Fibroblast of mammary gland (primary cell): ENCODE results near the gene TMEM50A.
"Not testable (repeated sequence)": the region's sequence is repeated elsewhere in the genome, so short reads cannot be mapped to it uniquely, and the experiment has no call there.

Source experiments
- DNase-seq: peaks from one replicate; pipeline ENCODE4 v3.0.0-alpha.2; 2010; ENCODE audit warnings: low read depth
- H3K4me3 ChIP-seq: 2 replicates; pipeline ENCODE4 v1.5.1; 2011; ENCODE audit warnings: low read depth, mild to moderate bottlenecking, low read length, moderate library complexity; ENCODE audit not compliant: control insufficient read depth
- CTCF ChIP-seq: conservative IDR thresholded peaks from 2 replicates; pipeline ENCODE4 v1.5.1; 2011; ENCODE audit warnings: low read depth, low read length, inconsistent platforms; ENCODE audit not compliant: control insufficient read depth, insufficient read depth

Gene TMEM50A

GRCh38 chr1:25324407-25324806 lies 13.7 kb upstream of the TMEM50A start:
- not testable (repeated sequence) for DNase-seq, H3K4me3 ChIP-seq

GRCh38 chr1:25327864-25328790 lies 10.0 kb upstream of the TMEM50A start:
- not testable (repeated sequence) for H3K4me3 ChIP-seq, DNase-seq

- not testable (repeated sequence) for H3K4me3 ChIP-seq, DNase-seq
These were observed 9.3 kb upstream of the TMEM50A start for GRCh38 chr1:25328791-25329185.

- DNase-seq, H3K4me3 ChIP-seq: not testable (repeated sequence)
These were observed 8.8 kb upstream of the TMEM50A start for GRCh38 chr1:25329336-25329735.

- TF ChIP-seq CTCF: peak; percentile 23
These were observed 8.2 kb upstream of the TMEM50A start for GRCh38 chr1:25329950-25330349.

GRCh38 chr1:25336922-25337354 lies 1.2 kb upstream of the TMEM50A start:
- not testable (repeated sequence) for DNase-seq
- H3K4me3 ChIP-seq: peak overlapping the region; percentile 85
- peak; percentile 14 for TF ChIP-seq CTCF

More at GRCh38 chr1:25329950-25330349, 8.2 kb upstream of the TMEM50A start:
- not testable (repeated sequence) for H3K4me3 ChIP-seq
- DNase-seq: peak; percentile 86

- H3K4me3 ChIP-seq: peak overlapping the region; percentile 94
- not testable (repeated sequence) for DNase-seq
These were observed 499 bp upstream of the TMEM50A start for GRCh38 chr1:25337483-25338187.

GRCh38 chr1:25338986-25339385 lies 852 bp downstream of the TMEM50A start:
- no peak for TF ChIP-seq CTCF
- H3K4me3 ChIP-seq: peak overlapping the region; percentile 94
- no peak for DNase-seq

GRCh38 chr1:25341746-25342145 lies 3.6 kb downstream of the TMEM50A start:
- DNase-seq: no peak
- TF ChIP-seq CTCF: no peak
- H3K4me3 ChIP-seq: no peak overlapping the region
